B cell (primary cell): ENCODE measurements around the gene KLHL22. TPM values are rescaled to one million over a fixed set of nuclear protein-coding genes. Genes with fewer than 3 reads are reported as not detected.

ENCODE experiments used
- ATAC-seq: fragments of 200-7000 bp; cut with Tn5 transposase; one replicate; pipeline ENCODE4 v1.10.0; 2021; ENCODE audit warnings: low read depth, mild to moderate bottlenecking, moderate number of reproducible peaks, moderate library complexity
- CTCF ChIA-PET: fragments of 350-600 bp; sonication (Branson Sonifier 250); formaldehyde crosslinking; loops from one replicate; lab custom pipeline; 2021; ENCODE audit warnings: antibody characterized with exemption, inconsistent platforms; lab: Charles Lee
- POLR2A ChIA-PET: fragments of 350-600 bp; sonication (Branson Sonifier 250); formaldehyde crosslinking; loops from one replicate; lab custom pipeline; 2021; ENCODE audit warnings: antibody characterized with exemption; lab: Charles Lee
- DNase-seq: peaks from one replicate; pipeline ENCODE4 v3.0.0; 2013
- H2AFZ ChIP-seq: 2 replicates; pipeline ENCODE4 v1.6.1; 2012; ENCODE audit warnings: mild to moderate bottlenecking, low read depth, low read length; ENCODE audit not compliant: insufficient read depth, poor library complexity, severe bottlenecking
- H3K27ac ChIP-seq, 2 donors: 1 replicate in 1 of 2; 2 replicates in 1 of 2; pipeline ENCODE4 v1.5.1; 2012 to 2013; ENCODE audit warnings: low read length in 2 of 2, mild to moderate bottlenecking in 2 of 2, moderate library complexity in 1 of 2
- H3K27me3 ChIP-seq, 4 experiments: fragments of 200-600 bp in 1 of 4; sonication (generic) in 1 of 4; replicated peaks in 1 of 4; 1 replicate in 2 of 4; 2 replicates in 2 of 4; pipeline versions ENCODE4 v1.6.1 to v1.7.0; 2013 to 2016; ENCODE audit warnings: low read length in 3 of 4, mild to moderate bottlenecking in 2 of 4, mixed read lengths in 1 of 4, moderate library complexity in 1 of 4; ENCODE audit not compliant: insufficient read depth in 4 of 4, control insufficient read depth in 3 of 4; ENCODE audit errors: control extremely low read depth in 1 of 4
- H3K36me3 ChIP-seq, 2 experiments: replicated peaks in 1 of 2; 1 replicate in 1 of 2; 2 replicates in 1 of 2; pipeline versions ENCODE4 v1.6.1 to v1.7.1; 2013; ENCODE audit warnings: low read length in 1 of 2; ENCODE audit not compliant: insufficient read depth in 2 of 2, control insufficient read depth in 1 of 2; ENCODE audit errors: control extremely low read depth in 1 of 2, extremely low read depth in 1 of 2
- H3K4me1 ChIP-seq, 2 donors: fragments of 200-600 bp in 1 of 2; sonication (generic) in 1 of 2; 1 replicate in 1 of 2; 2 replicates in 1 of 2; pipeline versions ENCODE4 v1.5.1 to v1.6.1; 2013 to 2017; ENCODE audit warnings: low read length in 2 of 2; ENCODE audit not compliant: control insufficient read depth in 2 of 2, insufficient read depth in 2 of 2
- H3K4me2 ChIP-seq: replicated peaks from 2 replicates; pipeline ENCODE3; 2012; ENCODE audit warnings: mild to moderate bottlenecking, low read depth, low read length; ENCODE audit not compliant: poor library complexity, severe bottlenecking
- H3K4me3 ChIP-seq, 5 experiments: fragments of 200-600 bp in 1 of 5; sonication (generic) in 1 of 5; 1 replicate in 3 of 5; 2 replicates in 2 of 5; pipeline versions ENCODE4 v1.5.1 to v1.7.0; 2011 to 2016; ENCODE audit warnings: low read length in 4 of 5, mild to moderate bottlenecking in 4 of 5, low read depth in 2 of 5, control low read depth in 1 of 5, moderate library complexity in 1 of 5; ENCODE audit not compliant: insufficient read depth in 1 of 5; ENCODE audit errors: control extremely low read depth in 1 of 5, extremely low read depth in 1 of 5
- H3K79me2 ChIP-seq: fragments of 200-600 bp; sonication (generic); one replicate; pipeline ENCODE4 v1.6.0; 2016; ENCODE audit warnings: low read length; ENCODE audit not compliant: control insufficient read depth, insufficient read depth
- H3K9ac ChIP-seq: fragments of 200-600 bp; sonication (generic); 2 replicates; pipeline ENCODE4 v1.6.1; 2017; ENCODE audit warnings: mild to moderate bottlenecking, low read length, moderate library complexity
- H3K9me3 ChIP-seq, 3 donors: one replicate each; pipeline versions ENCODE4 v1.6.1 to v1.7.1; 2013; ENCODE audit warnings: low read length in 2 of 3; ENCODE audit not compliant: control insufficient read depth in 2 of 3, insufficient read depth in 1 of 3; ENCODE audit errors: control extremely low read depth in 1 of 3
- H4K20me1 ChIP-seq: 2 replicates; pipeline ENCODE4 v1.6.0; 2012; ENCODE audit warnings: mild to moderate bottlenecking, low read length; ENCODE audit not compliant: insufficient read depth, control insufficient read depth, poor library complexity, severe bottlenecking
- H3K27ac Mint-ChIP-seq: one replicate; pipeline ENCODE4 v1.8.0; 2021; ENCODE audit warnings: mixed read lengths
- H3K27me3 Mint-ChIP-seq: one replicate; pipeline ENCODE4 v1.8.0; 2021; ENCODE audit warnings: mixed read lengths
- H3K4me1 Mint-ChIP-seq: one replicate; pipeline ENCODE4 v1.8.0; 2021; ENCODE audit warnings: mixed read lengths
- H3K4me3 Mint-ChIP-seq: one replicate; pipeline ENCODE4 v1.8.0; 2021; ENCODE audit warnings: mixed read lengths
- H3K9me3 Mint-ChIP-seq: one replicate; pipeline ENCODE4 v1.8.0; 2022; ENCODE audit warnings: mixed read lengths; ENCODE audit not compliant: insufficient read depth
- CTCF ChIP-seq: fragments of 200-600 bp; IDR thresholded peaks from one replicate; pipeline ENCODE4 v1.8.0; 2022; ENCODE audit warnings: antibody characterized with exemption, mild to moderate bottlenecking
- EZH2 ChIP-seq: IDR thresholded peaks from 2 replicates; pipeline ENCODE4 v1.6.1; 2012; ENCODE audit warnings: borderline replicate concordance, low read depth, mild to moderate bottlenecking, moderate library complexity, low read length; ENCODE audit not compliant: insufficient read depth, poor library complexity, severe bottlenecking
- WGBS: methylation state at CpG from one replicate; pipeline ENCODE4 v1.1.5; 2013; ENCODE audit warnings: missing lambda C conversion rate; ENCODE audit not compliant: insufficient coverage; 5-methylcytosine and 5-hydroxymethylcytosine counted together
- intact Hi-C: fragments of 100-400 bp; cut with micrococcal nuclease; formaldehyde crosslinking; loops from one replicate; pipeline ENCODE4 v1.10.0; 2022
- polyA plus RNA-seq: library from polyadenylated mRNA; depleted of rRNA; stranded (reverse); fragments of >200 nt; gene quantifications from 2 replicates; pipeline ENCODE4 v1.2.3, GENCODE V29; 2012
- total RNA-seq, 2 donors: library from RNA; stranded (reverse); fragments of 120-200 nt in 1 of 2; gene quantifications; 1 replicate in 1 of 2; 2 replicates in 1 of 2; pipeline versions ENCODE4 v1.2.3 to v1.2.4, GENCODE V29; 2013 to 2022

Gene KLHL22
- total and polyA plus RNA-seq, 2 donors (not counting 1 experiment from before 2014, with no cell fraction given), result 37.0 to 45.6 TPM

- H3K4me2 ChIP-seq, result peak overlapping the region; percentile 21
- no peak overlapping the region for H2AFZ ChIP-seq
- DNase-seq, result no peak
- no CpG with 5 or more reads among the region's 10 CpGs for WGBS
- H3K27me3 Mint-ChIP-seq, result no peaks in the 10 kb centered on the region
- POLR2A ChIA-PET, result interaction anchor here (0.7 kb wide), 1 partner anchor 426 kb away, joined by 5 read pairs; no protein-coding TSS in a partner anchor
- no peak for ATAC-seq
- H3K4me3 ChIP-seq, result no peak overlapping the region
- H3K9ac ChIP-seq, result no peak overlapping the region
- H3K79me2 ChIP-seq, result peaks cover 97% of the 10 kb centered on the region
- peak overlapping the region; percentile 60 for H3K27ac Mint-ChIP-seq
- peaks cover 32 to 39% of the 10 kb centered on the region in 2 donors for H3K4me1 ChIP-seq
- peaks cover 0 to 20% of the 10 kb centered on the region in 2 experiments for H3K36me3 ChIP-seq
- TF ChIP-seq EZH2 (no peak), CTCF (no peak)
- H3K4me1 Mint-ChIP-seq, result peaks cover 59% of the 10 kb centered on the region
- peaks cover 78% of the 10 kb centered on the region for H4K20me1 ChIP-seq
- no peaks in the 10 kb centered on the region for H3K9me3 ChIP-seq
- no peaks in the 10 kb centered on the region for H3K27me3 ChIP-seq
- H3K27ac ChIP-seq, result no peak overlapping the region
- CTCF ChIA-PET, result interaction anchor here (0.7 to 1.6 kb wide), 3 partner anchors 11 to 93 kb away, joined by 4 to 6 read pairs (median 5); no protein-coding TSS in a partner anchor
- H3K4me3 Mint-ChIP-seq, result peak overlapping the region; percentile 47
- intact Hi-C loops, result no loop called here
- no peaks in the 10 kb centered on the region for H3K9me3 Mint-ChIP-seq
Observed at GRCh38 chr22:20510811-20511577, 15.4 kb upstream of the KLHL22 start.
